Activated CD4-positive, alpha-beta T cell treated with anti-CD3 and anti-CD28 coated beads, Interleukin-2, amount 10 ng/mL, durations not matched to agents 24 days and 14 days (primary cell): ENCODE results near the gene UGT2B17. TPM values are rescaled to one million over a fixed set of nuclear protein-coding genes. Genes with fewer than 3 reads are reported as not detected.
"Not testable (repeated sequence)": the region's sequence is repeated elsewhere in the genome, so short reads cannot be mapped to it uniquely, and the experiment has no call there.

Experiments used
- DNase-seq: peaks from one replicate; pipeline ENCODE4 v3.0.0; 2022
- H3K27ac Mint-ChIP-seq: one replicate; pipeline ENCODE4 v1.8.0; 2022; ENCODE audit warnings: mild to moderate bottlenecking, mixed read lengths
- H3K27me3 Mint-ChIP-seq: one replicate; pipeline ENCODE4 v1.8.0; 2022; ENCODE audit warnings: mixed read lengths
- H3K36me3 Mint-ChIP-seq: one replicate; pipeline ENCODE4 v1.8.0; 2022; ENCODE audit warnings: low read depth, mild to moderate bottlenecking, mixed read lengths
- H3K4me1 Mint-ChIP-seq: one replicate; pipeline ENCODE4 v1.8.0; 2021; ENCODE audit warnings: mixed read lengths
- H3K4me3 Mint-ChIP-seq: one replicate; pipeline ENCODE4 v1.8.0; 2022; ENCODE audit warnings: mild to moderate bottlenecking, moderate library complexity, mixed read lengths
- H3K9me3 Mint-ChIP-seq: one replicate; pipeline ENCODE4 v1.8.0; 2021; ENCODE audit warnings: mixed read lengths
- intact Hi-C: fragments of 100-400 bp; cut with micrococcal nuclease; formaldehyde crosslinking; loops from one replicate; pipeline ENCODE4 v1.15.1; 2023
- total RNA-seq: library from RNA; stranded (reverse); gene quantifications from 2 replicates; pipeline ENCODE4 v1.2.3, GENCODE V29; 2022

The UGT2B17 gene
- total RNA-seq, 1 donor from 2014 or later, result not detected

DNA sequence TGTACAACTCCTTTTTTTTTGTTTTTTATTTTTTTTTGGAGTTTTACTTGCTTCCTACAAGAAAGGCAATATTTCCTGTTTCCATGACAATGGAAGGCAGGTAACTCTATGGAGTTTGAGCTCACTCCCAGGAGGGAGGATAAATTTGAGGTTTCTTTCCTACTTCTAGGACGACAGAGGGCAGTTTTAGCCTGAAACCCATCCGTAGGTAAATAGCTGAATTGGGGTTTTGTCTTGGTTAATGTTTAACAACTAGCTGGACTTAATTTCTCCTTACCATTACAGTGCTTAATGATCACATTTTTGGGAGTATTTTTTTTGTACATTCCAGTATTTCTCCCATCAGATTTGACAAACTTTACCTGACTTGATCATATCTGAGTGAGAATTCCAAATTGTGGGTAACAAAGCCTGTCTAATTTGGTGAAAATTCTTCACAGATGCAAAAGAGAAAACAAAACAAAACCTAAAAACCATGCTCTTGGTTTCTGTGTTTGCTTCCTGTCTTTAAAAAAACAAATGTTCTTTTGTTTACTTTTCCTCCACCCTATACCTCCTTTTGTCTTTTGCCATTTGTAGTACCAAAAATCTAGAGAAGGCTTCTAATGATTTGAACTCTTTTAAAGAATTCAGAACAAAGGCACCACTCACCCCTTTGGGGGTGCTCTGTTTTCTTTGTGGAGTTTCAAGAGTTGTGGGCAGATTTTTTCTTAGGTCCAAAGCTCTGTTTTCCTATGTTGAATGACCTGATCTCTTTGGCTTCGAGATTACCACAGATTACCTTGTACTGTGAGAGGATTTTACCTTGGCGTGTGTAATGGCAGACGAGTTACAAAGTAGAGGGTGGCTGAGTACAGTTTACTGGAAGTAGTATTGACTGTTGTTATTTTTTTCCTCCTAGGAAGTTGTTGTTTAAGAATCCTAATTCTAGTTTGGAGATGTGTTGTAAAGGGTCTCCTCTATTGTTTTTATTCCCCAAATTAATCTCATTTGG, 23.0 kb downstream of the UGT2B17 start:
- H3K27ac Mint-ChIP-seq, H3K27me3 Mint-ChIP-seq, DNase-seq, H3K9me3 Mint-ChIP-seq, H3K4me1 Mint-ChIP-seq, H3K36me3 Mint-ChIP-seq, intact Hi-C loops, H3K4me3 Mint-ChIP-seq: not testable (repeated sequence)

DNA sequence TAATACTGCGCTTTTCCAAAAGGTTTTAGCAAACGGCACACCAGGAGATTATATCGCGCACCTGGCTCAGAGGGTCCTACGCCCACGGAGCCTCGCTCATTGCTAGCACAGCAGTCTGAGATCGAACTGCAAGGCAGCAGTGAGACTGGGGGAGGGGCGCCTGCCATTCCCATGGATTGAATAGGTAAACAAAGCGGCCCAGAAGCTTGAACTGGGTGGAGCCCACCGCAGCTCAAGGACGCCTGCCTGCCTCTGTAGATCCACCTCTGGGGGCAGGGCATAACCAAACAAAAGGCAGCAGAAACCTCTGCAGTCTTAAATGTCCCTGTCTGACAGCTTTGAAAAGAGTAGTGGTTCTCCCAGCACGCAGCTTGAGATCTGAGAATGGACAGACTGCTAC, 33.4 kb downstream of the UGT2B17 start:
- H3K9me3 Mint-ChIP-seq, DNase-seq, intact Hi-C loops, H3K27ac Mint-ChIP-seq, H3K27me3 Mint-ChIP-seq, H3K36me3 Mint-ChIP-seq, H3K4me3 Mint-ChIP-seq, H3K4me1 Mint-ChIP-seq: not testable (repeated sequence)

DNA sequence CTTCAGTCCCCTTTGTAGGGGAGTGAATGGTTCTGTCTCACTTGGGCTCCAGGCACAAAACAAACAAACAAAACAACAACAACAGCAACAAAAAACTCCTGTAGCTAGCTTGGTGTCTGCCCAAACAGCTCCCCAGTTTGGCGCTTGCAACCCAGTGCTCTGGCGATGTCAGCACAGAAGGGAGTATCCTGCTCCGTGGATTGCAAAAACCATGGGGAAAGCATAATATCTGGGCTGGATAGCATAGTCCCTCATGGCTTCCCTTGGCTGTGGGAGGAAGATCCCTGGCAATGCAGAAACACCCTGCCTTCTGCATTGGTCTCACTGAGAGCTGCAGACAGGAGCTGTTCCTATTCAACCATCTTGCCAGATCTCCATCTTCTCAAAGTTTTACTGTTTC, 39.7 kb downstream of the UGT2B17 start:
- no peak for DNase-seq
- Mint-ChIP-seq H3K36me3 (no peaks in the 10 kb centered on the region), H3K4me3 (no peak overlapping the region), H3K9me3 (peaks cover 3% of the 10 kb centered on the region), H3K4me1 (no peaks in the 10 kb centered on the region), H3K27me3 (no peaks in the 10 kb centered on the region), H3K27ac (no peak overlapping the region)
- intact Hi-C loops, result no loop called here

DNA sequence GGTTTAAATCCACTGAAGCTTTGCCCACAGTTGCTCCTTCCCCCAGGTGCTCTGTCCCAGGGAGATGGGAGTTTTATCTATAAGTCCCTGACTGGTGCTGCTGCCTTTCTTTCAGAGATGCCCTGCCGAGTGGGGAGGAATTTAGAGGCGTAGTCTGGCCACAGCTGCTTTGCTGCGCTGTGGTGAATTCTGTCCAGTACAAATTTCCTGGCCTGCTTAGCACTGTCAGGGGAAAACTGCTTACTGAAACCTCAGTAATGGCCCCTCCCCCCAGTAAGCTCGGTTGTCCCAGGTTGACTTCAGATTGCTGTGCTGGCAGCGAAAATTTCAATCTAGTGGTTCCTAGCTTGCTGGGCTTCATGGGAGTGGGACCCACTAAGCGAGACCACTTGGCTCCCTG, 40.1 kb downstream of the UGT2B17 start:
- no peaks in the 10 kb centered on the region for H3K36me3 Mint-ChIP-seq
- H3K4me3 Mint-ChIP-seq, result no peak overlapping the region
- no peaks in the 10 kb centered on the region for H3K4me1 Mint-ChIP-seq
- no peak for DNase-seq
- no peaks in the 10 kb centered on the region for H3K27me3 Mint-ChIP-seq
- intact Hi-C loops, result no loop called here
- no peak overlapping the region for H3K27ac Mint-ChIP-seq
- H3K9me3 Mint-ChIP-seq, result peaks cover 6% of the 10 kb centered on the region

DNA sequence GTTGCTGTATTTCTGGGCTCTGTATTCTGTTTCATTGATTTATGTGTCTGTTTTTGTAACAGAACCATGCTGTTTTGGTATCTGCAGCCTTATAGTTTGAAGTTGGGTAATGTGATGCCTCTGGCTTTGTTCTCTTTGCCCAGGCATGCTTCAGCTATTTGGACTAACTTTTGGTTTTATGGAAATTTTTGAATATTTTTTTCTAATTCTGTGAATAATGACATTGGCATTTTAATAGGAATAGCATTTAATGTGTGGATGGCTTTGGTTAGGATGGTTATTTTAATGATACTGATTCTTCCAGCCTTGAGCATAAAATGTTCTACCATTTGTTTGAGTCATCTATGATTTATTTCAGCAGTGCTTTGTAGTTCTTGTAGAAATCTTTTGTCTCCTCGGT, 53.9 kb downstream of the UGT2B17 start:
- H3K9me3 Mint-ChIP-seq, H3K27me3 Mint-ChIP-seq, H3K4me3 Mint-ChIP-seq, H3K36me3 Mint-ChIP-seq, DNase-seq, intact Hi-C loops, H3K27ac Mint-ChIP-seq, H3K4me1 Mint-ChIP-seq: not testable (repeated sequence)

DNA sequence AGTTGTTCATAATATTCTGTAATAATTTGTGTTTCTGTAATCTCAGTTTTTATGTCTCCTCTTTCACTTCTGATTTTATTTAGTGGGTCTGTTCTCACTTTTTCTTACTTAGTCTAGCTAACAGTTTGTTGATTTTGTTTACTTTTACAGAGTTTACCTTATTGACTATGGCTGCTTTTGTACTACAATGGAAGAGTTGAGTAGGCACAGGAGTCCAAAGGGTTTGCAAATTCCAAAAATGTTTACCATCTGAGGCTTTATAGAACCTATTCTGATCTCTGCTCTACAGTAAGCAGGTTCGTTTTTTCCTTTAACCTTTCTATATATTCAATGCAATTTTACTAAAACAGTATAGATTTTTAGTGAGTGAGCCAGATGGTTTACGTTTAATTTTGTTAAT, 55.1 kb downstream of the UGT2B17 start:
- no peak overlapping the region for H3K4me3 Mint-ChIP-seq
- no peaks in the 10 kb centered on the region for H3K27me3 Mint-ChIP-seq
- no peak overlapping the region for H3K27ac Mint-ChIP-seq
- H3K36me3 Mint-ChIP-seq, result no peaks in the 10 kb centered on the region
- DNase-seq, result no peak
- no peaks in the 10 kb centered on the region for H3K4me1 Mint-ChIP-seq
- H3K9me3 Mint-ChIP-seq, result no peaks in the 10 kb centered on the region
- intact Hi-C loops, result no loop called here

DNA sequence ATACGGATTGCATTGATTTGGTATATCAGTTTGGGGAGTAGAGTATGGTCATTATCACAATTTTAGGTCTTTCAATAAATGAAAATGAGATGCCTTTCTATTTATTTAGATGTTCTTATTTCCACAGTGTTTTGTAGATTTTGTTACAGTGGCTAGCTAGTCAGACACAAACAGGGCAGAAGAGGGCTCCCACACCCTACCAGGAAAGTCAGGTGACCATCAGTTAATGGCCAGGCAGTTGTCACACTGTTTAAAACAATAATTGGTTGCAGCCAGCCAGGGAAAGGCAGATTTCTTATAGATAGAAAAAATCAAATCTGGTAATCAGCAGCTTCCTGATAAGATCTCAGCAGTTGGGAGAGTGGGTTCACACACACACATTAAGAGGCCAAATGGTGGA, 57.2 kb downstream of the UGT2B17 start:
- H3K4me1 Mint-ChIP-seq, result no peaks in the 10 kb centered on the region
- H3K27me3 Mint-ChIP-seq, result no peaks in the 10 kb centered on the region
- H3K9me3 Mint-ChIP-seq, result no peaks in the 10 kb centered on the region
- no peaks in the 10 kb centered on the region for H3K36me3 Mint-ChIP-seq
- no peak overlapping the region for H3K27ac Mint-ChIP-seq
- no peak for DNase-seq
- intact Hi-C loops, result no loop called here
- no peak overlapping the region for H3K4me3 Mint-ChIP-seq

DNA sequence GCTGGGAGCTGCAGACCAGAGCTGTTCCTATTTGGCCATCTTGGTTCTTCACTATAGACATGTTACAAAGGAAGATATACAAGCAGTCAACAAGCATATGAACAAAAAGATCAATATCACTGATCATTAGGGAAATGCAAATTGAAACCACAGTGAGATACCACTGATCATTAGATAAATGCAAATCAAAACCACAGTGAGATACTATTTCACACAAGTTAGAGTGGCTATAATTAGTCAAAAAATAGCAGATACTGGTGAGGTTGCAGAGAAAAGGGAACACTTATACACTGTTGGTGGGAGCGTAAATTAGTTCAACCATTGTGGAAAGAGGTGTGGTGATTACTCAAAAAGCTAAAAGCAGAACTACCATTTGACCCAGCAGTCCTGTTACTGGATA, 70.7 kb downstream of the UGT2B17 start:
- H3K36me3 Mint-ChIP-seq, DNase-seq, intact Hi-C loops, H3K27me3 Mint-ChIP-seq, H3K9me3 Mint-ChIP-seq, H3K4me3 Mint-ChIP-seq, H3K27ac Mint-ChIP-seq, H3K4me1 Mint-ChIP-seq: not testable (repeated sequence)

DNA sequence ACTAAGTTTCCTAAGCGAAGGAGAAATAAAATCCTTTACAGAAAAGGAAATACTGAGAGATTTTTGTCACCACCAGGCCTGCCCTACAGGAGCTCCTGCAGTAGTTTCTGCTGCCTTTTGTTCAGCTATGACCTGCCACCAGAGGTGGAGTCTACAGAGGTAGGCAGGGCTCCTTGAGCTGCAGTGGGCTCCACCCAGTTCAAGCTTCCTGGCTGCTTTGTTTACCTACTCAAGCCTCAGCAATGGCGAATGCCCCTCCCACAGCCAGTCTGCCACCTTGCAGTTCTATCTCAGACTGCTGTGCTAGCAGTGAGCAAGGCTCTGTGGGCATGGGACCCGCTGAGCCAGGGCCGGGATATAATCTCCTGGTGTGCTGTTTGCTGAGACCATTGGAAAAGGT, 71.3 kb downstream of the UGT2B17 start:
- intact Hi-C loops, H3K9me3 Mint-ChIP-seq, H3K4me1 Mint-ChIP-seq, H3K4me3 Mint-ChIP-seq, H3K27ac Mint-ChIP-seq, H3K27me3 Mint-ChIP-seq, H3K36me3 Mint-ChIP-seq: not testable (repeated sequence)
- DNase-seq, result peak; percentile 61

DNA sequence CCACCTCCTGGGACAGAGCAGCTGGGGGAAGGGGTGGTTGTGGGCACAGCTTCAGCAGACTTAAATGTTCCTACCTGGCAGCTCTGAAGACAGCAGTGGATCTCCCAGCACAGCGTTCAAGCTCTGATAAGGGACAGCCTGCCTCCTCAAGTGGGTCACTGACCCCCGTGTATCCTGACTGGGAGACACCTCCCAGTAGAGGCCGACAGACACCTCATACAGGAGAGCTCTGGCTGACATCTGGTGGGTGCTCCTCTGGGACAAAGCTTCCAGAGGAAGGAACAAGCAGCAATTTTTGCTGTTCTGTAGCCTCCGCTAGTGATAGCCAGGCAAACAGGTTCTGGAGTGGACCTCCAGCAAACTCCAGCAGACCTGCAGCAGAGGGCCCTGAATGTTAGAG, 72.7 kb downstream of the UGT2B17 start:
- H3K27ac Mint-ChIP-seq, intact Hi-C loops, H3K4me1 Mint-ChIP-seq, H3K9me3 Mint-ChIP-seq, H3K27me3 Mint-ChIP-seq, DNase-seq, H3K4me3 Mint-ChIP-seq, H3K36me3 Mint-ChIP-seq: not testable (repeated sequence)

DNA sequence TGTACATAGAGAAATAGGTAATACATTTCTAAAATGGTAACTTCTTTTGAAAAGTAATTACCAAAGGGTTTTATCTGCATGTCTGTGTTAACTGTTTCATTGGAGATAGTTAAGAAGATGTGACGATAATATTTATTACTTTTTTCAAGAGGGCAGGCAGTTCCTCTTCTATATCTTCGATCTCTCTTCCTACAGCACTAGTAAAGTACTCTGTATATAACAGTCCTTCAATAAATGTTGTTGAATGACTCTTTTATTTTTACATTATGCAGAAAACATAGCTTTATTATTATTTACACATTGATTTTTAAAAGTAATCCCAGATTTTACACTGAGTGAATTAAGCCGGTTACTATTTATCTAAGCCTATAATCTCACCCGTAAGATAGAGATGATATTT, 77.1 kb downstream of the UGT2B17 start:
- H3K27ac Mint-ChIP-seq, result no peak overlapping the region
- no peaks in the 10 kb centered on the region for H3K36me3 Mint-ChIP-seq
- H3K4me1 Mint-ChIP-seq, result peaks cover 2% of the 10 kb centered on the region
- no peaks in the 10 kb centered on the region for H3K27me3 Mint-ChIP-seq
- peaks cover 1% of the 10 kb centered on the region for H3K9me3 Mint-ChIP-seq
- intact Hi-C loops, result loop anchor here (2.0 to 5.0 kb wide), 2 partner anchors 672 to 1378 kb away; no protein-coding TSS in a partner anchor
- no peak overlapping the region for H3K4me3 Mint-ChIP-seq
- DNase-seq, result no peak

DNA sequence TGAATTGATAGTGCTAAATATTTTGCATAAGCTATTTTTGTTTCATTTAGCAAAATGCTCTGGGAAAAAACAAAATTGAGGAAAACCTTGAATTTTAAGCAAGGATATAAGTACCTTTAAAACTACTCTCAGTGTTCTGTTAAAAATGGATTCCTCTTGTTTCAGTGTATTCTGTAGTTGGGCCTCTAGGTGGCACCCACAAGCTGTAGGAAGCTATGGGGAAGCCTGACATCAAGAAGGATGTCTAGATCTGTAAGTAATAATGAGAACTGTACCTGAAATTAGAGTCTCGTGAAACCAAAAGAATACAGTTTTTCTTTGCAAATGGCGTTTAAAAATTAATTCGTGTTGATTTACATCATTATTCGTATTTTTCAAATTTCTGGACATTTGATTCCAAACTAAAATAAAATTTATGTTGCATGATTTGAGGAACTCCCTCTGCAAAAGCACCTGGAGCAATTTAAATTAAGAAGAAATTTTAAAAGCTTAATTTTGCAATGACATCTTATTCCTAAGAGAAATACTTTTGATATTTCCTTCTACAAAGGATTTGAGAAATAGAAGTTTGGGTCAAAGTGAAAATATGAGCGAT, 77.6 kb downstream of the UGT2B17 start:
- DNase-seq, result peak; percentile 87
- H3K4me1 Mint-ChIP-seq, result peaks cover 2% of the 10 kb centered on the region
- intact Hi-C loops, result loop anchor here (2.0 to 5.0 kb wide), 2 partner anchors 672 to 1379 kb away; no protein-coding TSS in a partner anchor
- no peaks in the 10 kb centered on the region for H3K36me3 Mint-ChIP-seq
- no peaks in the 10 kb centered on the region for H3K27me3 Mint-ChIP-seq
- no peaks in the 10 kb centered on the region for H3K9me3 Mint-ChIP-seq
- no peak overlapping the region for H3K4me3 Mint-ChIP-seq
- no peak overlapping the region for H3K27ac Mint-ChIP-seq

DNA sequence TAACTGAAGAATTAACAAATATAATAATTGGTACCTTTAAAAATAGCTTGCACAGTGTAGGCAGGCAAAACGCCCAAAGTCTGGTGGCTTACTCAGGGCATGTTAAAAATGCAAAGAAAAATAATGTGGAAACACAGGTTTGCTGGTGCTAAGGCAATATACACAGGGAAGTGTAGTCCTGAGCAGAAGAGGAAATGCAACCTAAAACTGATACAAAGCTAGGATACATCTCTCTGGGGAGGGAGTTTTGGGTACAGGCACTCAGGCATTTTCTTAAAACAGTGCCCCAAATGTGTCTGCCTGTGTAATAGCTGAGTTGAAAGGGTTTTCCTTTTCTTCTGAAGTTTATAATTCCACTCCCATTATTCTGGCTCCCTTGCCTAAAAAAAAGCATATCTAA, 81.4 kb downstream of the UGT2B17 start:
- Mint-ChIP-seq H3K27ac (no peak overlapping the region), H3K27me3 (peaks cover 2% of the 10 kb centered on the region), H3K4me3 (no peak overlapping the region), H3K9me3 (no peaks in the 10 kb centered on the region), H3K4me1 (peaks cover 2% of the 10 kb centered on the region), H3K36me3 (no peaks in the 10 kb centered on the region)
- no peak for DNase-seq
- intact Hi-C loops, result loop anchor here (5.0 kb wide), 1 partner anchor 1383 kb away; no protein-coding TSS in a partner anchor

DNA sequence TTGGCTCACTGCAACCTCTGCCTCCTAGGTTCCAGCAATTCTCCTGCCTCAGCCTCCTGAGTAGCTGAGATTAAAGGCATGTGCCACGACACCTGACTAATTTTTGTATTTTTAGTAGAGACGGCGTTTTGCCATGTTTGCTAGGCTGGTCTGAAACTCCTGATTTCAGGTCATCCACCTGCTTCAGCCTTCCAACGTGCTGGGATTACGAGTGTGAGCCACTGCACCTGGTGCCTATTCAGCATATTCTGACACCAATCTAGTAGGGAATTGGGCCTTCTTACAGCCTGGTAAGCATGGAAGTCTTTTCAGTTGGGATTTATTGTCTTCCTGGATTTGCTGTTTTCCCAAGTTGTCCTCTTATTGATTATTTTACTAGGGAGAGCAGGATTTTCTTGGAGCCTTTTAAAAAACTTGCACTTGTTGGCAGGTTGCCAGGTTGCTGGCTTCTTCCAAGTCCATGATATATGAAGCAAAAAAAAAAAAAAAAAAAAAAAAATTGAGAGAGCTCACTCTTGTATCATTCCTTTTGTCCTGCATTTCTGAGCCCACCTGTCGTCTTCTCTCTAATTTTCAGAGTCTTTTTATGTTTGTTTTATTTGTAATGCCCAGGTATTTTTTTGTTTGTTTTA, 85.2 kb downstream of the UGT2B17 start:
- Mint-ChIP-seq H3K27me3 (peaks cover 2% of the 10 kb centered on the region), H3K4me3 (no peak overlapping the region), H3K36me3 (no peaks in the 10 kb centered on the region), H3K27ac (no peak overlapping the region), H3K4me1 (peaks cover 2% of the 10 kb centered on the region), H3K9me3 (no peaks in the 10 kb centered on the region)
- intact Hi-C loops, result no loop called here
- no peak for DNase-seq
